Tibial nerve (tissue), 4 donors: Measurements from ENCODE around the gene KAZN.

ENCODE experiments used
- CTCF ChIP-seq, 5 experiments: fragments of 200-600 bp in 3 of 5; fragments of 450-650 bp in 2 of 5; sonication (generic) in 3 of 5; IDR thresholded peaks; one replicate each; pipeline ENCODE4 v1.5.1; 2016 to 2019; ENCODE audit warnings: antibody characterized with exemption in 5 of 5, mild to moderate bottlenecking in 3 of 5, moderate library complexity in 2 of 5
- EP300 ChIP-seq, 2 donors: sonication (generic); formaldehyde crosslinking; IDR thresholded peaks; one replicate each; pipeline ENCODE4 v1.6.1; 2017; ENCODE audit warnings: antibody characterized with exemption in 2 of 2, mild to moderate bottlenecking in 1 of 2

DNA sequence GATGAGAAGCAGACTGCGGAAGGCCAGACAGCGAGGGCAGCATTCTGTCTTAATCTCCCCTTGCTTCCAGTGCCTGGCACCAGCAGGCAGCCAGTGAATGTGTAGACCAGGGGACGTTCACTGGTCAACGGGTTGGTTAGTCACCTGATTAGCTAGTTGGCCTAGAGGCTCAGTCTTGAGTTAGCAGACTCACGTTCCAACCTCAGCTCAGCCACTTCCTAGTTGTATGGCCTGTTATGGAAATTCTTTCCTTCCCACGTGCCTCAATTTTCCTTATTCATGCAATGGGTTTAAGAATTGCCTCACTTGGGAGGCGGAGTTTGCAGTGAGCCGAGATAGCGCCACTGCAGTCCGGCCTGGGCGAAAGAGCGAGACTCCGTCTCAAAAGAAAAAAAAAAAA lies 305.4 kb downstream of the KAZN start:
- TF ChIP-seq EP300 (IDR thresholded peaks at IDR 0.05) (no peak), CTCF (IDR thresholded peaks at IDR 0.05) (no peak)
